Gastroesophageal sphincter (tissue), 3 donors: Measurements from ENCODE around the gene EME1.

Experiments
- CTCF ChIP-seq, 4 experiments: fragments of 200-600 bp in 2 of 4; fragments of 450-650 bp in 2 of 4; sonication (generic) in 1 of 4; IDR thresholded peaks; one replicate each; pipeline ENCODE4 v1.5.1; 2017 to 2019; ENCODE audit warnings: antibody characterized with exemption in 4 of 4, mild to moderate bottlenecking in 2 of 4, moderate library complexity in 2 of 4
- EP300 ChIP-seq: sonication (generic); formaldehyde crosslinking; IDR thresholded peaks from one replicate; pipeline ENCODE4 v1.6.1; 2017; ENCODE audit warnings: antibody characterized with exemption, mild to moderate bottlenecking
- POLR2A ChIP-seq, 2 donors: fragments of 450-650 bp; IDR thresholded peaks; one replicate each; pipeline ENCODE4 v1.6.1; 2017; ENCODE audit warnings: antibody characterized with exemption in 2 of 2, mild to moderate bottlenecking in 2 of 2, moderate library complexity in 1 of 2
- POLR2AphosphoS5 ChIP-seq: sonication (generic); formaldehyde crosslinking; IDR thresholded peaks from one replicate; pipeline ENCODE4 v1.6.1; 2017; ENCODE audit warnings: antibody characterized with exemption

- no peak for TF ChIP-seq CTCF (IDR thresholded peaks at IDR 0.05)
- no peak for TF ChIP-seq POLR2A (IDR thresholded peaks at IDR 0.05)
- no peak for TF ChIP-seq EP300
- TF ChIP-seq POLR2AphosphoS5: no peak
Measured at GRCh38 chr17:50379351-50380132, 6.5 kb downstream of the EME1 start.
